ENCODE results near the gene HOMER2.
"Not testable (repeated sequence)": the region's sequence is repeated elsewhere in the genome, so short reads cannot be mapped to it uniquely, and the experiment has no call there.

The HOMER2 gene

DNA sequence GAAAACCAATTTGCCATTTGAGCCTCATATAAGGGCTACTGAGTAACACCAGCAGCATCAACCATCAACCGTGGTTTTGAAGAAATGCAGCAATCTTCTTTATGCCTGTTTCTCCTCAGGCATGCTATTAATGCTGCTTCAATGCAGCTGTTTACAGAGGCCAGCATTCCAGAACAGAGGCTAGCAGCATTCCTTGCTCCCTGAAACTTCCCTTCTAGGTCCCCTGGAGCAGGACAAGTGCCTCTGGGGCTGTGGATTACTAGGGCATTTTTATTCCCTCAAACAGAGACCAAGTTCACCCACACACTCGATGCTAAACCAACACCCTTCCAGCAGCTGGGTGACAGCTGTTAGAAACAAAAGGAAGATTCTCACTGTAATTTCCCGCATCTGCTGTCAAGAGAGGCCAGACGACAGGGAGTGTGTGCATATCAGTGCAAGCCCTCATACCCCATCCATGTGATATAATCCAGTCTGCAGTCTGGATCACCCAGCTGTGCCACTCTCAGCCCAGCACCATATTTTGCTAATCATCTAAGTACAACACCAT is 57.5 kb downstream of the HOMER2 start:
- DNase-seq (ENCODE audit: low read depth) = no peak

DNA sequence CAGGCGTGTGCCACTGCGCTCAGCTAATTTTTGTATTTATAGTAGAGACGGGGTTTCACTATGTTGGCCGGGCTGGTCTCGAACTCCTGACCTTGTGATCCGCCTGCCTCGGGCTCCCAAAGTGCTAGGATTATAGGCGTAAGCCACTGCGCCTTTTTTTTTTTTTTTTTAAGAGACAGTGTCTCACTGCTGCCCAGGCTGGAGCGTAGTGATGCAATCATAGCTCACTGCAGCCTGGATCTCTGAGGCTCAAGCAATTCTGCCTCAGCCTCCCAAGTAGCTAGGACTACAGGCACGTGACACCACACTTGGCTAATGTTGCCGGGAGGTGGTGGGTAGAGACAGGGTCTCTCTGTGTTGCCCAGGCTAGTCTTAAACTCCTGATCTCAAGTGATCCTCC is 59.0 kb downstream of the HOMER2 start:
- not testable (repeated sequence) for DNase-seq (ENCODE audit: low read depth)

GRCh38 chr15:82892573-82892972 is 59.9 kb downstream of the HOMER2 start:
- DNase-seq (ENCODE audit: low read depth) = no peak

- no peak for DNase-seq (ENCODE audit: low read depth)
Observed at GRCh38 chr15:82890995-82891390, 61.5 kb downstream of the HOMER2 start.

GRCh38 chr15:82890338-82890994 is 62.1 kb downstream of the HOMER2 start:
- no peak for DNase-seq (ENCODE audit: low read depth)

DNA sequence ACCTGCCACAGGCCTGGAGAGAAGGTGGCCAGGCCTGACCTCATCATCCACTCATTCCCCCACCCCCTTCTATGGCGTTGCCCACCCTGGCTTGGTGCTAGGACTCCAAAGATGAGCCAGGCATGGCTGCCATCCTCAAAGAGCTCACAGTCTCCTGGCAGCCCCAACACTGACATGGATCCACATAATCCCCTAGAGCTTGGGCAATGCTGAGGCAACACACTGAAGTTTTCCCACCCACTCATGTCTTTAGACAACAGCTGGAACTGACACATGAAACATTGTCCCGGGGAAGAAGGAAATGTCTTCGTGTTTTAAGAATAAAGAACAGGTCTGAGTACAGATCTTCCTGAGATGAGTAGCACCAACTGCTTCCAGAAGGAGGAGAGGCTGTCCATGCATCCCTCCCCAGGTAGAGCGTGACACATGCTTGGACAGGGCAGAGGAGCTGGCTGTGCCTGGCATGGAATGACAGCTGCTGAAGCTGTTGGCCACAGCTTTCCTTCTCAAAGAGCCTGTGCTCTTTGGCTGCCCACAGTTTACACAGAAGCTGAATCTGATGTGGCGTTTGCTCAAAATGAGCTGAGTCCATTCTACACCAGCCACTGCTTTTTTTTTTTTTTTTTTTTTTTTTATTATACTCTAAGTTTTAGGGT is 70.1 kb downstream of the HOMER2 start:
- DNase-seq (ENCODE audit: low read depth) = no peak

DNA sequence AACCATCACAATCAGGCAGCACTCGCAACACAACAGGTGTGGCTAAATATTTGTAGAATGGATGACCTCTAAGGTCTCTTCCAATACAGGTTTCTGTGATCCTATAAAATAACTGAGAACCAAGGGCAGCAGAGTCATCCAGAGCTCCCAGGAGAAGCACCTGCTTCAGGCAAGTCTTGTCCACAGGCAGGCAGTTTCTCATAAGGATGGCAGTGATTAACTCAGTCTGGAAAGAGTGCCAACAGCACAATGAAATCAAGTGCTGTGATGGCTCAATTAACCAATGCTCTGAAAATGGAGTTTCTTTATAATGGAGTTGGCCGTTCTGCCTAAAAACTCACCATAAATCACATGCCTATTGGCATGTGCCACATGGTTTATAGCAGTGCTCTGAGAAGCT is 70.8 kb downstream of the HOMER2 start:
- no peak for DNase-seq (ENCODE audit: low read depth)

DNA sequence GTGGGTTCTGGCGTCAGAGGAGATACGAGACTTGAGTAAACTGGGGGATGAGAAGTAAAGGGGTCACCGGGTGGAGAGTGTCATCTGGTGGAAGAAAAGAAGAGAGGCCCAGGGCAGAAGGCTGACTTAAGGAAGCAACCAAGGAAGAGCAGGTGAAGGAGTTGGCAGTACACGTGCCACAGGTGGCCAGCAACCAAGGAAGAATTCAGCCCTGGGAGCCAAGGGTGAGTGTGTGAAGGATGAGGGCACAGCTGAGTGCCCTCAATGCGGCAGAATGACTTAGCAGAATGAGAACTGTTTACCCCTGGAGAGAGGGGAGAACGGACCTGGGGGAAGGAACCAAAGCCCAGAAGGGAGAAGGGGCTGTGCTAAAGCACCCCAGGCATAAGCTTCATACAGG is 71.8 kb downstream of the HOMER2 start:
- DNase-seq (ENCODE audit: low read depth) = no peak

DNA sequence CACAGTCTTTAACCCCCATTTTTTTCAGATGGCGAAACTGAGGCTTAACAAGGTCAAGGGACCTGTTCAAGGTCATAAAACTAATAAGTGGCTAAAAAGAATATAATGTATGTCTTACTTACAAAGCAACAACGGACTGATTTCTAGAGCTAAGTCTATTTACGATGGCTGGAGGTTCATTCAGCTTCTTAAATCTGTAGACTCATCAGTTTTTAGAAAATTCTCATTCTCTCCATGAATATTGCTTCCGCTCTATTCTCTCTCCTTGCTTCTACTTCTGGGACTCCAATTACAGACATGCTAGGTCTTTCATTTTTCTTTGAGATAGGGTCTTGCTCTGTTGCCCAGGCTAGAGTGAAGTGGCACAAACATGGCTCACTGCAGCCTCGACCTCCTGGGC is 74.2 kb downstream of the HOMER2 start:
- DNase-seq (ENCODE audit: low read depth) = no peak

- DNase-seq (ENCODE audit: low read depth) = no peak
Observed at GRCh38 chr15:82877825-82878224, 74.7 kb downstream of the HOMER2 start.

DNA sequence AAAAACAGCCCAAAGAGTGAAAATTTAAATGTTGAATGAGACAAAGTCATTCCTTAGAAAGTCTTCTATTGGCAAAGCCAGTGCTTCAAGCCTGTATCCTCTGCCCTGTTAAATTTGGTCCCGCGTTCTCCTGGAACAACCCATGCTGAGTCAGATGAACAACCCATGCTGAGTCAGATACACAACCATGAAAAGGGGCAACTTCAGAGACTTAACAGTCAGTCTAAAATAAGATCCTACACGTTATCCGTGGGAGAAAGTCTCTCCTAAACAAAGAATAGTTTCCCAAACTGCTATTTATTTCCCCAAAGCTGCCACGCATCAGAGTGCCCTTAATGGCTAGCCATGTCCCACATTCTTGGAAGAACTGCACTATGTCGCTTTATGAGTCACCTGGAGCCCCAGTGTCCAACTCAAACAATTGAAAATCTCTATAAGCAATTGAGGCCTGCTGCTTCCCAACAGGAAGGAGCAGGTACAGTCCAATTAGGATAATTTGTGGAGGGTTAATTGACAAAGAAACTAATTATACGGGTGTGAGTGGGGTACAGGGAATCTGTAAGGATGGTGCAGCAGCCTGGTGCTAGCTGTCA is 77.0 kb downstream of the HOMER2 start:
- DNase-seq (ENCODE audit: low read depth) = no peak

GRCh38 chr15:82874961-82875360 is 77.6 kb downstream of the HOMER2 start:
- DNase-seq (ENCODE audit: low read depth) = no peak

DNA sequence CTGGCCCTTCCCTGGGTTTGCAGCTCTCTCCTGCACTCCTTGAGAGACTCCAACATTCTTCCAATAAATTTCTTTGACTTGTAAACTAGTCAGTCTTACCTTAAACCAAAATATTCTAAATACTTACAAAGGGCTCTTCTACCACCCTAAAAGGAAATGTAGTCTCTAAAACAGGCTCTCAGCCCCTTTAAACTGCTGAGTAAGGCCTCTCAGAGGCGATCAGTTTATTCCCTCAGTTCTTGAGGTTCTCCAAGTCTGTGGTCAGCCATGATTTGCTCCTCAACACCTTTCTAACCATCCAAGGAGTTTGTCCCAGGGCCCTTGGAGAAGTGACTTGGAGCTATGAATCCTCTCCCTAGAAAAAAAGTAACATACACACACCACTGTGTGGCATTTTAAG is 78.3 kb downstream of the HOMER2 start:
- DNase-seq (ENCODE audit: low read depth) = no peak

GRCh38 chr15:82873000-82873680 is 79.4 kb downstream of the HOMER2 start:
- no peak for DNase-seq (ENCODE audit: low read depth)

DNA sequence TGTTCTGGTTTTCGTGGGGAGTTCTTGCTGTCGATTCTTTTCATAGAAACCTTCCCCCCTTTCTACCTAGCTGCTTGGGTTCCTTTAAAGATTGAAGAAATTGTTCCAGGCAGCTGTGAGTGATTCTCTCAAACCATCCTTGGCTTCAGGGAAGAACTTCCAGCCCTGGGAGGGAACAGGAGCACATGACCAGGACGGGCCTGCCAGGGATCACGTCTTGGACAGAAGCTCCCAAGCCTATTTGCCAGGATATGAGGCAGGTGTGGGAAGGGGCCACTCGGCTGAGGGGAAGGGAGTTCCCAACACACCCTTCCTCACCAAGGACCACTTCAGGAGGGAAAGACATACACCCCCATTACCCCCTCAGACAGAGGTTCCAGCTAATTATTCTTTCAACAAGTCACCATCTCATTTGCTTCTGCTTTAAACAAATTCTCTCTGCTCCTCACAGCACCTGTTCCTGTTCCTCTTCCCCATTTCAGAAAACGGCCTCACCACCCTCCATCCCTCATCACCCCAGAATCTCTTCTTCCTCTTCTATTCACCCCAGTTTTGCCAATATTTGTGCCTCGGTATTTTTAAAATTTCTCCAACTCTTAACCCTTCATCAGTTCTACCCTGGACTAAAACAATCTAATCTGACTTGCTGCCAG is 80.6 kb downstream of the HOMER2 start:
- no peak for DNase-seq (ENCODE audit: low read depth)

DNA sequence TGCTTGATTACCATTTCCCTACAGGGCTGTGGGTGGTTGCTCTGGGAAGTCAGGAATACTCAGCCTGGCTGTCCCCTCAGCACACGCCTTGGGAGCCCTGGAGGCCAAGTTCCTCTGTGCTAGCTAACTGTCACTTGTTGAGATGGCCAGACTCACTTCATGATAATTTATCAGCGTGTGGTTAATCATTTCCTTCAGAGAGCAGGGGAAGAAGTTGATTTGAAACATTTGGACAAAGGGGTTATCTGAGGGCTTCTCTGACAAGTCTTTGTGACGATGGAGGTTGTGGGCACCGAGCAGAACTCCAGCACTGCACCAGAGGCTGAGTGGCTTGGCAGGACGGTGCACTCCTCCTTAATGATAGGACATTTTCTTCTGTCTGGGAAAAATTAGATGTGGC is 81.2 kb downstream of the HOMER2 start:
- no peak for DNase-seq (ENCODE audit: low read depth)

- DNase-seq (ENCODE audit: low read depth) = no peak
Observed at GRCh38 chr15:82870727-82871320, 81.7 kb downstream of the HOMER2 start.

- not testable (repeated sequence) for DNase-seq (ENCODE audit: low read depth)
Observed at GRCh38 chr15:82865981-82866380, 86.5 kb downstream of the HOMER2 start.

DNA sequence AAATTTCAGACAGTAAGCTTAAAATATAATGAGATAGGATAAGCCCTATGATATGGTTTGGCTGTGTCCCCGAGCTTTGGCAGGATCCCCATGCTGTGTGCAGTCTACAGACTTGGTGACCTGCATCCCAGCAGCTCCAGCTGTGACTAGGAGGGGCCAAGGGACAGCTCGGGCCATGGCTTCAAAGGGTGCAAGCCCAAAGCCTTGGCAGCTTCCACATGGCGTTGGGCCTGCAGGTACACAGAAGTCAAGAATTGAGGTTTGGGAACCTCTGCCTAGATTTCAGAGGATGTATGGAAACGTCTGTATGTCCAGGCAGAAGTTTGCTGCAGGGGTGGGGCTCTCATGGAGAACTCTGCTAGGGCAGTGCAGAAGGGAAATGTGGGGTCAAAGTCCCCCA is 86.9 kb downstream of the HOMER2 start:
- DNase-seq (ENCODE audit: low read depth) = not testable (repeated sequence)

- no peak for DNase-seq (ENCODE audit: low read depth)
Observed at GRCh38 chr15:82864967-82865366, 87.6 kb downstream of the HOMER2 start.

- DNase-seq (ENCODE audit: low read depth) = no peak
Observed at GRCh38 chr15:82862886-82863285, 89.6 kb downstream of the HOMER2 start.

- DNase-seq (ENCODE audit: low read depth) = no peak
Observed at GRCh38 chr15:82858932-82859331, 93.6 kb downstream of the HOMER2 start.
